Activated gamma-delta T cell treated with Interleukin-2 at 50 U/mL for 16 hours (primary cell): ENCODE data around the gene DNAJC30.
A peak's percentile ranks its signal among the peaks of the same experiment; 100 is the strongest.
"Not testable (repeated sequence)": the region's sequence is repeated elsewhere in the genome, so short reads cannot be mapped to it uniquely, and the experiment has no call there.

Experiments
- DNase-seq: peaks from one replicate; pipeline ENCODE4 v3.0.0-alpha.2; 2020

DNAJC30 gene

GRCh38 chr7:73683056-73683787 is at the start of gene DNAJC30, which contains the start of gene BUD23:
Gene DNAJC30, minus strand, starts transcription at chr7:73683453. Its CDS starts 30 bp downstream, at chr7:73683423.
Gene BUD23, plus strand, starts transcription at chr7:73683597. Its CDS starts 29 bp downstream, at chr7:73683626.
- DNase-seq = peak; percentile 97

GRCh38 chr7:73732397-73732796 is 49.1 kb upstream of the DNAJC30 start:
- DNase-seq = no peak

GRCh38 chr7:73730485-73730884 is 47.2 kb upstream of the DNAJC30 start:
- DNase-seq = no peak

GRCh38 chr7:73728551-73728950 is 45.3 kb upstream of the DNAJC30 start:
- DNase-seq = no peak

- no peak for DNase-seq
These were observed 44.7 kb upstream of the DNAJC30 start for GRCh38 chr7:73727952-73728351.

- no peak for DNase-seq
These were observed 42.8 kb upstream of the DNAJC30 start for GRCh38 chr7:73726083-73726466.

- DNase-seq = no peak
These were observed 40.6 kb upstream of the DNAJC30 start for GRCh38 chr7:73723813-73724212.

- no peak for DNase-seq
These were observed 39.5 kb upstream of the DNAJC30 start for GRCh38 chr7:73722785-73723184.

GRCh38 chr7:73722182-73722581 is 38.9 kb upstream of the DNAJC30 start:
- DNase-seq = not testable (repeated sequence)

GRCh38 chr7:73721377-73721817 is 38.1 kb upstream of the DNAJC30 start:
- DNase-seq = no peak

- DNase-seq = not testable (repeated sequence)
These were observed 37.2 kb upstream of the DNAJC30 start for GRCh38 chr7:73720443-73720842.

- no peak for DNase-seq
These were observed 36.5 kb upstream of the DNAJC30 start for GRCh38 chr7:73719806-73720169.

GRCh38 chr7:73718905-73719805 is 35.9 kb upstream of the DNAJC30 start, which contains the start of gene STX1A:
Gene STX1A, minus strand, starts transcription at chr7:73719669. Its CDS starts 38 bp downstream, at chr7:73719631.
- DNase-seq = peak; percentile 53

- no peak for DNase-seq
These were observed 35.2 kb upstream of the DNAJC30 start for GRCh38 chr7:73718438-73718881.

GRCh38 chr7:73717991-73718405 is 34.7 kb upstream of the DNAJC30 start:
- DNase-seq = peak; percentile 77

GRCh38 chr7:73717025-73717807 is 34.0 kb upstream of the DNAJC30 start:
- no peak for DNase-seq

GRCh38 chr7:73716318-73716890 is 33.2 kb upstream of the DNAJC30 start:
- no peak for DNase-seq

- no peak for DNase-seq
These were observed 32.5 kb upstream of the DNAJC30 start for GRCh38 chr7:73715648-73716317.

GRCh38 chr7:73713319-73713718 is 30.1 kb upstream of the DNAJC30 start:
- DNase-seq = not testable (repeated sequence)

GRCh38 chr7:73712773-73713172 is 29.5 kb upstream of the DNAJC30 start:
- no peak for DNase-seq

- DNase-seq = no peak
These were observed 25.8 kb upstream of the DNAJC30 start for GRCh38 chr7:73708961-73709549.
